ENCODE results near the gene KNOP1.

KNOP1 gene

DNA sequence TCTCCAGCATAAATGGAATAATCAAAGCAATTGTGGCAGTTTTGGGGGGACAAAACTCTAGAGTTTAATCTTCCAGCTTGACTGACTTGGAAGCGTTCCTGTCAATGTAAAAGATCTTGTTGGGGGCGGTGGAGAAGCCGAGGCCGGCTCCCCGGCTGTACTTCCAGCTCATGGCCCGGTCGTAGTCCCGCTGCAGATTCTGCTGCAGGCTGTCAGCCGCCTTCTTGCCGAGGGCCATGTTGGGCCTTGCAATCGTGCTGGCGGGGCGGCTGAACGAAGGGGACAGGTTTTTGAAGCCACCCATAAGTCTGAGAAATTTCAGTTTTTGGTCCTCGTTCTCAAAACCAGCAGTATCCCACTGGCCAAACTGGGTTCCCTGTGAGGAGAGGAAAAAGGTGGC is 11.2 kb downstream of the KNOP1 start:
- DNase-seq: no peak

GRCh38 chr16:19705843-19706242 is 12.2 kb downstream of the KNOP1 start:
- DNase-seq: no peak

GRCh38 chr16:19705146-19705501 is 12.9 kb downstream of the KNOP1 start:
- no peak for DNase-seq

- DNase-seq: no peak
Observed at GRCh38 chr16:19704321-19705145, 13.5 kb downstream of the KNOP1 start.

DNA sequence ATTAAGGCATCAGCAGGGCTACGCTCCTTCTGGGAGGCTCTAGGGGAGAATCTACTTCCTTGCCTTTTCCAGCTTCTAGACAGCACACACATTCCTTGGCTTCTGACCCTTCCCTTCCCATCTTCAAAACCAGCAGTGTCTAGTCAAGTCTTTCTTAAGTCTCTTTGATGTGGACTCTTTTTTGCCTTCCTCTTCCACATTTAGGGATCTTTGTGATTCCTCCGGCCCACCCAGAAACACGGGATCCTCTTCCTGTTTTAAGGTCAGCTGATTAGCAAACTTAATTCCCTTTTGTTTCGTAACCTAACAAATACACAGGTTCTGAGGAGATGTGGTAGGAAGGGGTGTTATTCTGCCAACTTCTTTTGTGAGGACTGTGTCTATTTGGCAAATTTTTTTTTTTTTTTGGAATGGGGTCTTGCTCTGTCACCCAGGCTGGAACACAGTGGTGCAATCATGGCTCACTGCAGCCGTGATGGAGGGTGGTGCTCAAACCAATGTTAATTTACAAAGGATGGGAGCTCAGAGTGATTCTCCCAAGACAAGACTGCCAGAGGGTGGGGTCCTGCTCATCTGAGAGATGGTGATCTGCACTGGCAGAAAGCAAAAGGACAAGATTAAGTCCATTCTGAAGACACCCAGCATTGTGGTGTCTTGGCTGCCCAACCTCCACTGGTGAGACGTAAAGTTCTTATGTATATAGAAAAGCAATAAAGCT is 14.7 kb downstream of the KNOP1 start:
- no peak for DNase-seq

DNA sequence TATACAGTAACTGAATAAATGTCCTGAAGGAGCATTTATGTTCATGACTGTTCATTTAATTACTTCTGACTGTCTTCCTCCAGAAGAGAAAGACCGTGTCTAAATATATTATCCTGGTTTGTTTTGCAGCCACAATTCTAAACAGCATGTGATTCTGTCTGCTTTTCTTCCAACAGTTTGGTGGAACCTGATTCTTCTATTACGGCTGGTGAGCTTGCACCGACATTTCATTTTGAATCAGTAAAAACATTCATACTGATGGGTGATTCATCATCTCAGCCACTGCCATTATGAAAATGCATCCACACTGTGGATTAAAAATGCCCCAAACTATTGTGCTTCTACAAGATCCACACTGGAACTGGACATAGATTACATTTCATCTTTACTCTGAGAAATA is 16.9 kb downstream of the KNOP1 start:
- DNase-seq: no peak

GRCh38 chr16:19700319-19700781 is 17.7 kb downstream of the KNOP1 start:
- no peak for DNase-seq

DNA sequence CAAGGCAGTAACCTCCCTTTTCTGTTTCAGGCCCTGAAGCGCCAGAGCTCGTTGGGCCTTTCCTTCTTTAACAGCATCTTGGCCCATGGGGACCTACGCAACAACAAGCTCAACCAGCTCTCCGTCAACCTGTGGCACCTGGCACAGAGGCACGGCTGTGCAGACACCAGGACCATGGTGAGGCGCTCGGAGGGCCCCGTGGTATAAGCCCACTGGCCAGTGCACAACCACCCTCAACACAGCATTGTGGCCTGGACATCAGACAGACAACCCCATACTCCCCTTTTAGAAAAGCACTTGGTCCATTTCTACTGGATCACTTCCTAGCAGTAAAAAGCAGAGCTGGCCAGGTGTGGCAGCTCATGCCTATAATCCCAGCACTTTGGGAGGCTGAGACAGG is 18.6 kb downstream of the KNOP1 start:
- DNase-seq: no peak

GRCh38 chr16:19698480-19699465 is 19.3 kb downstream of the KNOP1 start:
- no peak for DNase-seq

DNA sequence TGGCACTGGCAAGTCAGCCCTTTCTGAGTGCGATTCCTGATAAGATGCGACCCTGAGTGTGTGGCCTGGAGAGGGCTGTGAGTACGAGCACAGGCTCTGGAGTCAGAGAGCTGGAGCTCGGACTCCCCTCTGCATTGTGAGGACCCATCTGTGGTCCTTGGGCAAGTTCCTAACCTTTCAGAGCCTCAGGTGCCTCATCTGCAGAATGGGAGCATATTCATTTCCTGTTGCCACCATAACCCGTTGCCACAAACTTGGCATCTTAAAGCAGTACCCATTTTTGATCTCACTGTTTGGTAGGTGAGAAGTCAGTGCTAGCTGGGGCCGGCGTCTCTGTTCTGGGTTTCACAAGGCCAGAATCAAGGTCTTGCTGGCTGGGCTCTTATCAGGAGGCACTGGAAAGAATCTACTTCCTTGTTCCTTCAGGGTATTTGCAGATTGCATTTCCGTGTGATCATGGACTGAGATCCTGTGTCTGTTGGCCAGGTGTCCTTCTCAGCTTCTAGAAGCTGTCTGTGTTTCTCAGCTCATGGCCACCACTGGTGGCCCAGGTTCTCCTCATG is 20.2 kb downstream of the KNOP1 start:
- no peak for DNase-seq

- DNase-seq: peak; percentile 56
Observed at GRCh38 chr16:19696961-19697360, 21.1 kb downstream of the KNOP1 start.

DNA sequence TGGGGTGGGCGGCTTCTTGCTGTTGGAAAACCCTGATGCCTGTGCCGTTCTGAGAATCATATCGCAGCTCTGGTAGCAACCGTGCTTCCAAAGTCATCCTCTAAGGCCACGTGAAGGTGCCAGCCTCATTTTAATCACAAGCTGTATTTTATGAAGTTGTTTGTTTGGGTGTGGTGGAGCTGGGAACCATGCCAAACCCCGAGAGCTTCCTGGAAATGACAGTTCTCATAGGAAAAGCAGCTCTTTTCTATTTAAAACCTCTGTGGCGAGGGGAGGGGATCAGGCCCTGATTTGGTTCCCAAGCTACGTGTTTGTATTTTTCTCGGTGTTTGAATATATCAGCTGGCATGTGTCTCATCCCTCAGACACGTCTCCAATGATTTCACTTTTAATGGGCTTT is 21.7 kb downstream of the KNOP1 start:
- DNase-seq: peak; percentile 59

- DNase-seq: no peak
Observed at GRCh38 chr16:19694989-19695388, 23.0 kb downstream of the KNOP1 start.

DNA sequence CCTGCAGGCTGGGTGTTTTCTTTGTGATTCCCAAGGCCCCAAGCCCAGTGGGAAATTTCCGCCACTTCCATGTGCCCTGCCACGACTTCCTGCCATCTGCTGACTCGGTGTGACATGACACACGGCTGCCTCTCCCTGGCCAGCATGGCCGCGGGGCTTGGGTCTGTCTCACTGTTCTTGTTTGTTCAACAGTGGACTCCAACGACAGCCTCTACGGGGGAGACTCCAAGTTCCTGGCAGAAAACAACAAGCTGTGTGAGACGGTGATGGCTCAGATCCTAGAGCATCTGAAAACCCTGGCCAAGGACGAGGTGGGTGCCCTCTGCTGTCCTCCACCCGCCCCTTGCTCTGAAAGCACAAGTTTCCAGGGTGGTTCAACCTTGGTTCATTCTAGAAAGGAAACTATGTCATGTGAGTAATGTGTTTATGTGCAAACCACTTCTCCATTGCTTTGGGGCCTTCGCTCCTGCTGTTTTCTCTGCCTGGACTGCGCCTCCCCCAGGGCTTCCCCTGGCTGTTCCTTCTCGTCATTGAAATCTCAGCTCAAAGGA is 26.8 kb downstream of the KNOP1 start:
- no peak for DNase-seq

DNA sequence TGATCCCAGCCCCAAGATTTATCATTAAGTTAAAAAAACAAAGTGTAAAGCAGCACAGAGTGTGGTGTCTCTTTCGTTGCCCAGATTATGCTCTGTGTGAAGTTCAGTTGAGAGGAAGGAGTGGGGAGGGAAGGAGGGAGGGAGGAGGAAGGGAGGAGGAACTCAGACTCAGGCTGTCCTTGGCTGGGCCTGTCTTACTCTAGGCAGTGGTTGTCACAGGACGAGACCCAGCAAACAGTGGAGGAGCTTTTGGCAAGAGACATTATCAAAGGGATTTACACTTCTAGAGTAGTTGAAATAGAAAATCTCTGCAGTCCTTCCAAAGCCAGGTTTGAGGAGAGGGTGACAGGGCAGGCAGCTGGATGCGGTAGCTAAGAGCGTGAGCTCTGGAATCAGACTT is 27.8 kb downstream of the KNOP1 start:
- no peak for DNase-seq

DNA sequence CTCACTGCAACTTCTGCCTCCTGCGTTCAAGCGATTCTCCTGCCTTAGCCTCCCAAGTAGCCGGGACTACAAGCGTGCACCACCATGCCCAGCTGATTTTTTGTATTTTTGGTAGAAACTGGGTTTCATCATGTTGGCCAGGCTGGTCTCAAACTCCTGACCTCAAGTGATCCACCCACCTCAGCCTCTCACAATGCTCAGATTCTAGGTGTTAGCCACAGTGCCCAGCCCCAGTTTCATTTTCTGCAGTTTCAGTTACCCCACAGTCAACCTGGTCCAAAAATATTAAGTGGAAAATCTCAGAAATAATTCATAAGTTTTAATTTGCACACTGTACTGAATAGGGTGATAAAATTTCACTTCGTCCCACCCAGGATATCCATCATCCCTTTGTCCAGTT is 28.7 kb downstream of the KNOP1 start:
- no peak for DNase-seq

- DNase-seq: no peak
Observed at GRCh38 chr16:19688396-19689024, 29.5 kb downstream of the KNOP1 start.

- no peak for DNase-seq
Observed at GRCh38 chr16:19687279-19687678, 30.7 kb downstream of the KNOP1 start.

GRCh38 chr16:19685176-19685575 is 32.9 kb downstream of the KNOP1 start:
- no peak for DNase-seq

DNA sequence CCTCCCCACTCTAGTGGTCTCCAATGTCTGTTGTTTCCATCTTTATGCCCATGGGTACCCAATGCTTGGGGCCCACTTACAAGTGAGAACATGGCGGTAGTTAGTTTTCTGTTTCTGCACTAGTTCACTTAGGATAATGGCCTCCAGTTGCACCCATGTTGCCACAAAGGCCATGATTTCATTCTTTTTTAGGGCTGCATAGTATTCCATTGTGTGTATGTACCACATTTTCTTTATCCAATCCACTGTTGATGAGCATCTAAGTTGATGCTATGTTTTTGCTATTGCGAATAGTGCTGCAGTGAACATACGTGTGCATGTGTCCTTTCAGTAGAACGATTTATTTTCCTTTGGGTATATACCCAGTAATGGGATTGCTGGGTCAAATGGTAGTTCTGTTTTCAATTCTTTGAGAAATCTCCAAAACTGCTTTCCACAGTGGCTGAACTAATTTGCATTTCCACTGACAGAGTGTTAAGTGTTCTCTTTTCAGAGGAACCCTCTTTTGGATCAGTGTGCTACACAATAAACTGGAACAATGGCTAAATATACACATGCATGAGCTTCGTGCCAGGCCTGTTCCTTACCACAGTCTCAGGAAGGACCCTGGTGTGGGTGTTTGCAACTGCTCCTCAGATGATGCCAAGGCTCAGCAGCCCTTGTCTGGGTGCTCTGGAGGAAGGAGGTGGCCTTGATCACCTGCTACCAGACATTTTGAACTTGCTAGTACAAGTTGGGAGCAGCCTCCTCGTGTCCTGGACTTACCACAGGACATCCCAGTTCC is 34.4 kb downstream of the KNOP1 start:
- DNase-seq: no peak

GRCh38 chr16:19681637-19682036 is 36.4 kb downstream of the KNOP1 start:
- DNase-seq: no peak

All from NCI-H1436 (cell line).